Measurements from ENCODE around the gene STX12.
"Not testable (repeated sequence)": the region's sequence is repeated elsewhere in the genome, so short reads cannot be mapped to it uniquely, and the experiment has no call there.

- not testable (repeated sequence) for TF ChIP-seq POLR2A (IDR thresholded peaks at IDR 0.05; ENCODE audit: low read length); GATA1 (IDR thresholded peaks at IDR 0.05; ENCODE audit: low read depth, low read length)
Observed at GRCh38 chr1:27808131-27808530, 35.1 kb downstream of the STX12 start.
